Vagina (tissue), 2 donors: ENCODE results near the gene SHE. TPM values are rescaled to one million over a fixed set of nuclear protein-coding genes. Genes with fewer than 3 reads are reported as not detected.

ENCODE experiments used
- DNase-seq, 2 donors: peaks; one replicate each; pipeline ENCODE4 v3.0.0-alpha.2; 2017; ENCODE audit errors: extremely low spot score in 2 of 2
- H3K27ac ChIP-seq: fragments of 200-600 bp; sonication (generic); one replicate; pipeline ENCODE4 v1.5.1; 2019
- H3K27me3 ChIP-seq: fragments of 200-600 bp; sonication (generic); one replicate; pipeline ENCODE4 v1.5.1; 2019
- H3K36me3 ChIP-seq, 2 donors: fragments of 200-600 bp; sonication (generic); one replicate each; pipeline ENCODE4 v1.5.1; 2017 to 2019
- H3K4me1 ChIP-seq: fragments of 200-600 bp; sonication (generic); one replicate; pipeline ENCODE4 v1.5.1; 2019
- H3K4me3 ChIP-seq, 2 donors: fragments of 200-600 bp; sonication (generic); 1 replicate in 1 of 2; 2 replicates in 1 of 2; pipeline ENCODE4 v1.5.1; 2016 to 2019
- H3K9me3 ChIP-seq: fragments of 200-600 bp; sonication (generic); one replicate; pipeline ENCODE4 v1.5.1; 2019
- CTCF ChIP-seq, 3 experiments: fragments of 450-650 bp in 2 of 3; fragments of 200-600 bp in 1 of 3; sonication (generic) in 1 of 3; IDR thresholded peaks; one replicate each; pipeline ENCODE4 v1.5.1; 2017 to 2019; ENCODE audit warnings: antibody characterized with exemption in 3 of 3, mild to moderate bottlenecking in 2 of 3, moderate library complexity in 2 of 3
- POLR2A ChIP-seq, 2 donors: fragments of 450-650 bp; IDR thresholded peaks; one replicate each; pipeline ENCODE4 v1.6.1; 2017; ENCODE audit warnings: antibody characterized with exemption in 2 of 2, mild to moderate bottlenecking in 2 of 2, moderate library complexity in 2 of 2
- POLR2AphosphoS5 ChIP-seq, 2 donors: sonication (generic); formaldehyde crosslinking; IDR thresholded peaks; one replicate each; pipeline ENCODE4 v1.9.0; 2017; ENCODE audit warnings: antibody characterized with exemption in 2 of 2, mild to moderate bottlenecking in 2 of 2, low read depth in 1 of 2; ENCODE audit not compliant: insufficient read depth in 1 of 2
- intact Hi-C: fragments of 100-400 bp; cut with DNase I; formaldehyde crosslinking; loops from one replicate; pipeline ENCODE4 v1.15.1; 2023
- total RNA-seq: library from RNA; depleted of rRNA; stranded (reverse); fragments of >200 nt; gene quantifications from one replicate; pipeline ENCODE4 v1.2.3, GENCODE V29; 2016

The SHE gene
- total RNA-seq, 1 donor from 2014 or later = 23.8 TPM

GRCh38 chr1:154443274-154444013 is 58.8 kb downstream of the SHE start:
- no peak for DNase-seq
- Histone ChIP-seq H3K4me3 (no peak overlapping the region), H3K9me3 (no peaks in the 10 kb centered on the region), H3K4me1 (peaks cover 38% of the 10 kb centered on the region), H3K36me3 (peaks cover 0 to 17% of the 10 kb centered on the region in 2 donors), H3K27ac (no peak overlapping the region), H3K27me3 (no peaks in the 10 kb centered on the region)
- intact Hi-C loops = no loop called here
- TF ChIP-seq POLR2AphosphoS5 (IDR thresholded peaks at IDR 0.05; ENCODE audit: insufficient read depth in 1 of 2, low read depth in 1 of 2) = no peak
- TF ChIP-seq POLR2A (IDR thresholded peaks at IDR 0.05) = no peak
- TF ChIP-seq CTCF (IDR thresholded peaks at IDR 0.05) = no peak

GRCh38 chr1:154442006-154442740 is 60.0 kb downstream of the SHE start:
- intact Hi-C loops = no loop called here
- peak in 1 of 3 experiments; percentile 23 for TF ChIP-seq CTCF (IDR thresholded peaks at IDR 0.05)
- TF ChIP-seq POLR2AphosphoS5 (IDR thresholded peaks at IDR 0.05; ENCODE audit: insufficient read depth in 1 of 2, low read depth in 1 of 2) = no peak
- no peak for TF ChIP-seq POLR2A (IDR thresholded peaks at IDR 0.05)
- peaks cover 0 to 19% of the 10 kb centered on the region in 2 donors for H3K36me3 ChIP-seq
- peak overlapping the region; percentile 24 for H3K27ac ChIP-seq
- H3K27me3 ChIP-seq = no peaks in the 10 kb centered on the region
- DNase-seq = no peak
- peaks cover 42% of the 10 kb centered on the region for H3K4me1 ChIP-seq
- no peaks in the 10 kb centered on the region for H3K9me3 ChIP-seq
- no peak overlapping the region for H3K4me3 ChIP-seq

GRCh38 chr1:154441241-154441888 is 60.8 kb downstream of the SHE start:
- Histone ChIP-seq H3K4me3 (no peak overlapping the region), H3K36me3 (peaks cover 0 to 20% of the 10 kb centered on the region in 2 donors), H3K9me3 (no peaks in the 10 kb centered on the region), H3K4me1 (peaks cover 35% of the 10 kb centered on the region), H3K27me3 (no peaks in the 10 kb centered on the region), H3K27ac (no peak overlapping the region)
- DNase-seq = no peak
- intact Hi-C loops = no loop called here
- no peak for TF ChIP-seq POLR2AphosphoS5 (IDR thresholded peaks at IDR 0.05; ENCODE audit: insufficient read depth in 1 of 2, low read depth in 1 of 2)
- TF ChIP-seq CTCF (IDR thresholded peaks at IDR 0.05) = no peak
- TF ChIP-seq POLR2A (IDR thresholded peaks at IDR 0.05) = no peak

- peak overlapping the region; percentile 20 for H3K27ac ChIP-seq
- H3K27me3 ChIP-seq = no peaks in the 10 kb centered on the region
- no peak overlapping the region for H3K4me3 ChIP-seq
- H3K9me3 ChIP-seq = no peaks in the 10 kb centered on the region
- peaks cover 0 to 27% of the 10 kb centered on the region in 2 donors for H3K36me3 ChIP-seq
- no peak for TF ChIP-seq POLR2AphosphoS5 (IDR thresholded peaks at IDR 0.05; ENCODE audit: insufficient read depth in 1 of 2, low read depth in 1 of 2)
- TF ChIP-seq CTCF (IDR thresholded peaks at IDR 0.05) = no peak
- H3K4me1 ChIP-seq = peaks cover 34% of the 10 kb centered on the region
- DNase-seq = no peak
- intact Hi-C loops = no loop called here
Measured at GRCh38 chr1:154440036-154440804, 62.0 kb downstream of the SHE start.
